ENCODE measurements around the gene JPH3.

Gene JPH3

GRCh38 chr16:87648698-87649487 is 46.6 kb downstream of the JPH3 start:
- H3K36me3 ChIP-seq (ENCODE audit: control insufficient read depth, insufficient read depth, low read length), result peaks cover 11% of the 10 kb centered on the region
- H3K4me1 ChIP-seq (ENCODE audit: control insufficient read depth, insufficient read depth, low read length), result no peaks in the 10 kb centered on the region
- H3K9me3 ChIP-seq (ENCODE audit: control insufficient read depth, insufficient read depth, low read length), result no peaks in the 10 kb centered on the region
- no peak overlapping the region for H3K9ac ChIP-seq (ENCODE audit: low read depth, low read length)
- no peaks in the 10 kb centered on the region for H3K27me3 ChIP-seq (ENCODE audit: control insufficient read depth, insufficient read depth, low read length)
- H3K4me3 ChIP-seq (ENCODE audit: low read depth, low read length), result no peak overlapping the region

DNA sequence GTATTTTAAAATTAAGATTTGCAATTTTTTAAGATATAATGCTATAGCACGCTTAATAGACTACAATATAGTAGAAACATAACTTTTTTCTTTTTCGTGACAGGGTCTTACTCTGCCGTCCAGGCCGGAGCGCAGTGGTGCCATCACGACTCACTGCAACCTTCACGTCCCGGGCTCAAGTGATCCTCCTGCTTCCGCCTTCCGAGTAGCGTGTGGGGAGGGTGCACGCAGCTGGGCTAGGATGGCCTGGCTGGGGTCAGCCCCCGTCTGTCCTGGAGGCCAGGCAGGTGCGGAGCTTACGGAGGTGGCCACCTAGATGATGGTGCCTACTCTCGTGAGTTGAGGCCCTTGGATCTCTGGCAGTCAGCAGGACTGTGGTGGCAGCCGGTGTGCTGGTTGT is 50.1 kb downstream of the JPH3 start:
- H3K9me3 ChIP-seq (ENCODE audit: control insufficient read depth, insufficient read depth, low read length), result no peaks in the 10 kb centered on the region
- peak overlapping the region; percentile 8 for H3K9ac ChIP-seq (ENCODE audit: low read depth, low read length)
- peaks cover 6% of the 10 kb centered on the region for H3K36me3 ChIP-seq (ENCODE audit: control insufficient read depth, insufficient read depth, low read length)
- no peaks in the 10 kb centered on the region for H3K4me1 ChIP-seq (ENCODE audit: control insufficient read depth, insufficient read depth, low read length)
- no peaks in the 10 kb centered on the region for H3K27me3 ChIP-seq (ENCODE audit: control insufficient read depth, insufficient read depth, low read length)
- H3K4me3 ChIP-seq (ENCODE audit: low read depth, low read length), result no peak overlapping the region

- H3K36me3 ChIP-seq (ENCODE audit: control insufficient read depth, insufficient read depth, low read length), result peaks cover 6% of the 10 kb centered on the region
- H3K9ac ChIP-seq (ENCODE audit: low read depth, low read length), result peak overlapping the region; percentile 8
- H3K27me3 ChIP-seq (ENCODE audit: control insufficient read depth, insufficient read depth, low read length), result no peaks in the 10 kb centered on the region
- peaks cover under 1% of the 10 kb centered on the region for H3K4me1 ChIP-seq (ENCODE audit: control insufficient read depth, insufficient read depth, low read length)
- H3K4me3 ChIP-seq (ENCODE audit: low read depth, low read length), result no peak overlapping the region
- H3K9me3 ChIP-seq (ENCODE audit: control insufficient read depth, insufficient read depth, low read length), result no peaks in the 10 kb centered on the region
Measured at GRCh38 chr16:87652799-87653198, 50.5 kb downstream of the JPH3 start.

DNA sequence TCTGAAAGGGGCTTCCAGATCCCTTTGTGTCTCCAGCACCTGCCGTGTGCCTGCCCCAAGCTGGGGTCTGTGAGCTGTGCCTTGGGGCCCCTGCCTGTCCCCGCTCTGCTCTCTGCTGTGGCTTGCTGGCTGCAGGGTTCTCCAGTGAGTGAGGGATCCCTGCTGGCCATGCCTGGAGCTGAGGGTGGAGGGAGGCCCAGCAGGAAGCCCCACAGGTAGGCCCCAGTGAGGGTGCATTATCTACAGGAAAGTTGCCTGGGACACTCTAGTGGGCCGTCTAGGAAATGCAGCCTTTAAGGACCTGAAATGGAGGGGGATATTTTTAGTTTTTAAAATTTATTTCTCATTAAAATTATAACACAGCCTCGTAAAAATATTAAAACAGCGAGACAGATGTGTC is 50.9 kb downstream of the JPH3 start:
- H3K4me1 ChIP-seq (ENCODE audit: control insufficient read depth, insufficient read depth, low read length), result peaks cover 4% of the 10 kb centered on the region
- no peaks in the 10 kb centered on the region for H3K27me3 ChIP-seq (ENCODE audit: control insufficient read depth, insufficient read depth, low read length)
- no peak overlapping the region for H3K4me3 ChIP-seq (ENCODE audit: low read depth, low read length)
- H3K9me3 ChIP-seq (ENCODE audit: control insufficient read depth, insufficient read depth, low read length), result no peaks in the 10 kb centered on the region
- H3K9ac ChIP-seq (ENCODE audit: low read depth, low read length), result no peak overlapping the region
- peaks cover 6% of the 10 kb centered on the region for H3K36me3 ChIP-seq (ENCODE audit: control insufficient read depth, insufficient read depth, low read length)

DNA sequence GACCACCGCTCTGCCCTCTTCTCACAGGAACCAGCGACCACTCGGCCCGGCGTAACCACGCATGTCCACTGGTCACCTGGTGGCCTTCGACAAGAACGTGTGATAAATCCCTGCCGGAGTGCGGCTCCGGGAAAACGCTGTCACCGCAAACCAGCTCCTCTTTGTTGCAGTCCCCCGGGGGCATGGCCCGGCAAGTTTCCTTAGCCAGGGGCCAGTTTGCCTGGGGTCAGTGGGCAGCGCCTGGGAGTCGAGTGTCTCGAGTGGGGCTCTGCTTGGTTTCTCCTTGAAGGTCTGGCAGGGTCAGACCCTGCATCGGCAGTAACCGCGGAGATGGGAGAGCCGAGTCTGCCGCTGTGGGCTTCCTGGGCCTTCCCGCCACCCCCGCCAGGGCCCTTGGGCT is 52.5 kb downstream of the JPH3 start:
- H3K9me3 ChIP-seq (ENCODE audit: control insufficient read depth, insufficient read depth, low read length), result no peaks in the 10 kb centered on the region
- H3K36me3 ChIP-seq (ENCODE audit: control insufficient read depth, insufficient read depth, low read length), result peaks cover 6% of the 10 kb centered on the region
- H3K4me3 ChIP-seq (ENCODE audit: low read depth, low read length), result no peak overlapping the region
- no peak overlapping the region for H3K9ac ChIP-seq (ENCODE audit: low read depth, low read length)
- no peaks in the 10 kb centered on the region for H3K27me3 ChIP-seq (ENCODE audit: control insufficient read depth, insufficient read depth, low read length)
- H3K4me1 ChIP-seq (ENCODE audit: control insufficient read depth, insufficient read depth, low read length), result peaks cover 4% of the 10 kb centered on the region

GRCh38 chr16:87656328-87656727 is 54.0 kb downstream of the JPH3 start:
- H3K36me3 ChIP-seq (ENCODE audit: control insufficient read depth, insufficient read depth, low read length), result peaks cover 6% of the 10 kb centered on the region
- no peaks in the 10 kb centered on the region for H3K9me3 ChIP-seq (ENCODE audit: control insufficient read depth, insufficient read depth, low read length)
- no peak overlapping the region for H3K4me3 ChIP-seq (ENCODE audit: low read depth, low read length)
- no peak overlapping the region for H3K9ac ChIP-seq (ENCODE audit: low read depth, low read length)
- peaks cover 4% of the 10 kb centered on the region for H3K4me1 ChIP-seq (ENCODE audit: control insufficient read depth, insufficient read depth, low read length)
- no peaks in the 10 kb centered on the region for H3K27me3 ChIP-seq (ENCODE audit: control insufficient read depth, insufficient read depth, low read length)

DNA sequence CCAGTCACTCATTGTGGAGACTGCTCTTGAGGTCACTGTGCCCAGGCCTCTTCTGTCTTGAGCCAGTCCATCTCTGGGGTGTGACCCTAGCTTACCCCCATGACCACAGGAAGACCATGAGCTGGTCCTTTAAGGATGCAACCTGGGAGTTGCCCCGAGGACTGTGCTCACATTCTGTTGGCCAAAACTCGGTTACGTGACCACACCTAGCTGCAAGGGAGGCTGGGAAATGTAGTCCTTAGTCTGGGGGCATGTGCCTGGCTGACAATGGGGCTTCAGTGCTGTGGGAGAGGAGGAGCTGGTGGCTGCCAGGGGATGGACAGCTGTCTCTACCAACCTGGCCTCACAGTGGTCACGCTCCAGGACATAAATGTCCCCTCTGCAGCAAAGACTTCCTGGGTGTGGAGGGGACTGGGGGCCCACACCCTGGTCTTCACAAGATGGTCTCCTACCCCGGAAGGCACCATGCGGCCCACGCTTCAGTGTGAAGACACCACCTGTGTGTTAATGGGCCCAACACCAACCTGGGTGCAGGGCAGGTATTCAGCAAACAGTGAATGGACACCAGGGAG is 55.4 kb downstream of the JPH3 start:
- H3K36me3 ChIP-seq (ENCODE audit: control insufficient read depth, insufficient read depth, low read length), result peaks cover 6% of the 10 kb centered on the region

GRCh38 chr16:87658564-87659225 is 56.4 kb downstream of the JPH3 start:
- Histone ChIP-seq H3K9ac (ENCODE audit: low read depth, low read length) (no peak overlapping the region), H3K27me3 (ENCODE audit: control insufficient read depth, insufficient read depth, low read length) (no peaks in the 10 kb centered on the region), H3K9me3 (ENCODE audit: control insufficient read depth, insufficient read depth, low read length) (no peaks in the 10 kb centered on the region), H3K4me3 (ENCODE audit: low read depth, low read length) (no peak overlapping the region), H3K36me3 (ENCODE audit: control insufficient read depth, insufficient read depth, low read length) (peaks cover 6% of the 10 kb centered on the region), H3K4me1 (ENCODE audit: control insufficient read depth, insufficient read depth, low read length) (peaks cover 6% of the 10 kb centered on the region)

More for the DNA sequence above, 55.4 kb downstream of the JPH3 start:
- H3K27me3 ChIP-seq (ENCODE audit: control insufficient read depth, insufficient read depth, low read length), result no peaks in the 10 kb centered on the region
- no peaks in the 10 kb centered on the region for H3K9me3 ChIP-seq (ENCODE audit: control insufficient read depth, insufficient read depth, low read length)
- no peak overlapping the region for H3K9ac ChIP-seq (ENCODE audit: low read depth, low read length)
- H3K4me3 ChIP-seq (ENCODE audit: low read depth, low read length), result no peak overlapping the region
- H3K4me1 ChIP-seq (ENCODE audit: control insufficient read depth, insufficient read depth, low read length), result peaks cover 6% of the 10 kb centered on the region

DNA sequence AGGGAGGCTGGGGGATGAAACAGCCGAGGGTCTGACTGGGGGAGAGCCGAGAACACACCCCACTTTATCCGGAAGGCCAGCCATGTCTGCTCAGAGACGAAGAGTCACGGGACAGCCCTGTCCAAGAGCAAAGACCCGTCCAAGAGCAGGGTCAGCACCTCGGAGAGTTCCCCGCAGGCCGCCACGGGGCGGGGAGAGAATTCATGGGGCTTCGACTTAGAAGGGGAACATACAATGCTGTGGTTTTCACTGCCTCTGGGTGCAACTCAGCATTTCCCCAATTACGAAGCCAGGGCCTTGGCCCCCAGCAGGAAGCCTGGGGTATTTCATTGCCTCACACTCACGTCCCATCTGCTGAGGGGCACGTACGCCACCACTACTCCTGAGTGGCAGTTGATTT is 59.3 kb downstream of the JPH3 start:
- Histone ChIP-seq H3K36me3 (ENCODE audit: control insufficient read depth, insufficient read depth, low read length) (no peaks in the 10 kb centered on the region), H3K27me3 (ENCODE audit: control insufficient read depth, insufficient read depth, low read length) (no peaks in the 10 kb centered on the region), H3K9ac (ENCODE audit: low read depth, low read length) (no peak overlapping the region), H3K4me1 (ENCODE audit: control insufficient read depth, insufficient read depth, low read length) (peaks cover 6% of the 10 kb centered on the region), H3K4me3 (ENCODE audit: low read depth, low read length) (no peak overlapping the region), H3K9me3 (ENCODE audit: control insufficient read depth, insufficient read depth, low read length) (no peaks in the 10 kb centered on the region)

GRCh38 chr16:87662254-87663204 is 60.2 kb downstream of the JPH3 start:
- no peak overlapping the region for H3K4me3 ChIP-seq (ENCODE audit: low read depth, low read length)
- H3K36me3 ChIP-seq (ENCODE audit: control insufficient read depth, insufficient read depth, low read length), result no peaks in the 10 kb centered on the region
- H3K4me1 ChIP-seq (ENCODE audit: control insufficient read depth, insufficient read depth, low read length), result peaks cover 6% of the 10 kb centered on the region
- no peak overlapping the region for H3K9ac ChIP-seq (ENCODE audit: low read depth, low read length)
- H3K27me3 ChIP-seq (ENCODE audit: control insufficient read depth, insufficient read depth, low read length), result no peaks in the 10 kb centered on the region
- no peaks in the 10 kb centered on the region for H3K9me3 ChIP-seq (ENCODE audit: control insufficient read depth, insufficient read depth, low read length)

GRCh38 chr16:87664792-87665191 is 62.5 kb downstream of the JPH3 start:
- Histone ChIP-seq H3K4me1 (ENCODE audit: control insufficient read depth, insufficient read depth, low read length) (peaks cover 2% of the 10 kb centered on the region), H3K9ac (ENCODE audit: low read depth, low read length) (no peak overlapping the region), H3K27me3 (ENCODE audit: control insufficient read depth, insufficient read depth, low read length) (no peaks in the 10 kb centered on the region), H3K36me3 (ENCODE audit: control insufficient read depth, insufficient read depth, low read length) (no peaks in the 10 kb centered on the region), H3K9me3 (ENCODE audit: control insufficient read depth, insufficient read depth, low read length) (no peaks in the 10 kb centered on the region), H3K4me3 (ENCODE audit: low read depth, low read length) (no peak overlapping the region)

All from iPS-15b (cell line).